Adrenal gland (tissue), 5 donors: ENCODE results near the gene NPAS3.

Source experiments
- POLR2A ChIP-seq, 2 donors: fragments of 450-650 bp; IDR thresholded peaks; one replicate each; pipeline ENCODE4 v1.6.1; 2017; ENCODE audit warnings: antibody characterized with exemption in 2 of 2, mild to moderate bottlenecking in 2 of 2, moderate library complexity in 1 of 2
- TF ChIP-seq, protein P1 (sequence below), 6 experiments: fragments of 450-650 bp in 4 of 6; fragments of 200-600 bp in 2 of 6; sonication (generic) in 1 of 6; IDR thresholded peaks; 1 replicate in 5 of 6; 2 replicates in 1 of 6; pipeline versions ENCODE4 v1.5.1 to v1.8.0; 2016 to 2021; ENCODE audit warnings: antibody characterized with exemption in 6 of 6, mild to moderate bottlenecking in 2 of 6, moderate library complexity in 1 of 6
- donor health status: DM: no; HTN: no; CAD: no.

DNA sequence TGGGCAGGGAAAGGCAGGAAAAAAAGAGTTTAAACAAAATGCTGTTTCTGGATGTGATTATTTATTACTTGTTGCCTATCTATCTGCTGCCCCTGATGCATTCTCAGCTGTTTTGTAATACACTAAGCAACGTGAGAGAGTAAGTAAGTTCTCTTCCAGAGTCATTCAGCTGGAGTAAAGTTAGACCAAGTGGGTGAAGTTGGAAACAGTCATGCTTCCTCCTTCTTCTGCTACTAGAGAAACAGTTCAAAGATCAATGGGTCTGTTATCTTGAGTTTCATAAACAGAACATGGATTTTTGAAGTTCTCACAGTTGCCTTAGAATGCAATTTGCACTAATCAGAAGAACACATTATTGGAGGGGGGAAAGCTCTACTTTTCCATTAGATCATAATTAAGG lies 732.9 kb downstream of the NPAS3 start:
- TF ChIP-seq, protein P1, sequence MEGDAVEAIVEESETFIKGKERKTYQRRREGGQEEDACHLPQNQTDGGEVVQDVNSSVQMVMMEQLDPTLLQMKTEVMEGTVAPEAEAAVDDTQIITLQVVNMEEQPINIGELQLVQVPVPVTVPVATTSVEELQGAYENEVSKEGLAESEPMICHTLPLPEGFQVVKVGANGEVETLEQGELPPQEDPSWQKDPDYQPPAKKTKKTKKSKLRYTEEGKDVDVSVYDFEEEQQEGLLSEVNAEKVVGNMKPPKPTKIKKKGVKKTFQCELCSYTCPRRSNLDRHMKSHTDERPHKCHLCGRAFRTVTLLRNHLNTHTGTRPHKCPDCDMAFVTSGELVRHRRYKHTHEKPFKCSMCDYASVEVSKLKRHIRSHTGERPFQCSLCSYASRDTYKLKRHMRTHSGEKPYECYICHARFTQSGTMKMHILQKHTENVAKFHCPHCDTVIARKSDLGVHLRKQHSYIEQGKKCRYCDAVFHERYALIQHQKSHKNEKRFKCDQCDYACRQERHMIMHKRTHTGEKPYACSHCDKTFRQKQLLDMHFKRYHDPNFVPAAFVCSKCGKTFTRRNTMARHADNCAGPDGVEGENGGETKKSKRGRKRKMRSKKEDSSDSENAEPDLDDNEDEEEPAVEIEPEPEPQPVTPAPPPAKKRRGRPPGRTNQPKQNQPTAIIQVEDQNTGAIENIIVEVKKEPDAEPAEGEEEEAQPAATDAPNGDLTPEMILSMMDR (IDR thresholded peaks at IDR 0.05): no peak
- no peak for TF ChIP-seq POLR2A (IDR thresholded peaks at IDR 0.05)
